ENCODE results near the gene IL1RL2.

IL1RL2 gene

GRCh38 chr2:102194609-102195268, 7.9 kb downstream of the IL1RL2 start:
- DNase-seq (ENCODE audit: low spot score) = no peak

- no peak for DNase-seq (ENCODE audit: low spot score)
Observed at GRCh38 chr2:102197389-102198137, 10.7 kb downstream of the IL1RL2 start.

- DNase-seq (ENCODE audit: low spot score) = no peak
Observed at GRCh38 chr2:102200539-102200938, 13.7 kb downstream of the IL1RL2 start.

GRCh38 chr2:102204638-102205037, 17.8 kb downstream of the IL1RL2 start:
- no peak for DNase-seq (ENCODE audit: low spot score)

- no peak for DNase-seq (ENCODE audit: low spot score)
Observed at GRCh38 chr2:102206666-102207341, 20.0 kb downstream of the IL1RL2 start.

GRCh38 chr2:102208774-102209173, 22.0 kb downstream of the IL1RL2 start:
- no peak for DNase-seq (ENCODE audit: low spot score)

GRCh38 chr2:102209474-102209873, 22.7 kb downstream of the IL1RL2 start:
- DNase-seq (ENCODE audit: low spot score) = no peak

- no peak for DNase-seq (ENCODE audit: low spot score)
Observed at GRCh38 chr2:102217032-102217431, 30.2 kb downstream of the IL1RL2 start.

GRCh38 chr2:102224824-102225739, 38.3 kb downstream of the IL1RL2 start:
- no peak for DNase-seq (ENCODE audit: low spot score)

GRCh38 chr2:102226171-102226570, 39.3 kb downstream of the IL1RL2 start:
- DNase-seq (ENCODE audit: low spot score) = no peak

GRCh38 chr2:102226612-102227391, 40.0 kb downstream of the IL1RL2 start:
- DNase-seq (ENCODE audit: low spot score) = no peak

GRCh38 chr2:102229141-102229769, 42.4 kb downstream of the IL1RL2 start:
- DNase-seq (ENCODE audit: low spot score) = no peak

GRCh38 chr2:102230410-102230909, 43.6 kb downstream of the IL1RL2 start:
- DNase-seq (ENCODE audit: low spot score) = no peak

- no peak for DNase-seq (ENCODE audit: low spot score)
Observed at GRCh38 chr2:102233132-102233884, 46.5 kb downstream of the IL1RL2 start.

- DNase-seq (ENCODE audit: low spot score) = no peak
Observed at GRCh38 chr2:102235042-102235473, 48.2 kb downstream of the IL1RL2 start.

- no peak for DNase-seq (ENCODE audit: low spot score)
Observed at GRCh38 chr2:102235491-102235890, 48.7 kb downstream of the IL1RL2 start.

- no peak for DNase-seq (ENCODE audit: low spot score)
Observed at GRCh38 chr2:102236132-102236531, 49.3 kb downstream of the IL1RL2 start.

GRCh38 chr2:102237176-102237575, 50.4 kb downstream of the IL1RL2 start:
- DNase-seq (ENCODE audit: low spot score) = no peak

- no peak for DNase-seq (ENCODE audit: low spot score)
Observed at GRCh38 chr2:102238039-102238756, 51.4 kb downstream of the IL1RL2 start.
